GM12872 (cell line): ENCODE results near the gene DRG1.

Source experiments
- TF ChIP-seq, protein P1 (sequence below): IDR thresholded peaks from 3 replicates; pipeline ENCODE4 v1.5.1; 2011; ENCODE audit warnings: low read depth, mild to moderate bottlenecking, low read length, moderate library complexity; ENCODE audit not compliant: insufficient read depth

DRG1 gene

DNA sequence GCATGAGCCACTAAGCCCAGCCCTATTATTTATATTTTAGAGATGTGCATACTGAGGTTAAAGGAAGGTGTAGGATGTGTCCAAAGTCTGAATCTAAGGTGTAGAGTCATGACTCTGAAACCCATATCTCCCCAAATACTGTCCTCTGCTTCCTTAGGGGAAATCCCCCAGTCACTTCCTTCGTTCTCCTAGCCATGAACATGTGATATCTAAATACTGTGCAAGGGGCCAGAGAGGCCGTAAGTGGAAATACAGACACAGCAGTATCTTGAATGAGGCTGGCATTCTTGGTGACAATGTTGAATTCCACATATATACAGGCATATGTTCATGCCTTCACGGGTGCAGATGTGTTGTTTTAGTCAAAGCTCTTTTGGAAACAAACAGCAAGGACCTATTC lies 32.0 kb upstream of the DRG1 start:
- TF ChIP-seq, protein P1, sequence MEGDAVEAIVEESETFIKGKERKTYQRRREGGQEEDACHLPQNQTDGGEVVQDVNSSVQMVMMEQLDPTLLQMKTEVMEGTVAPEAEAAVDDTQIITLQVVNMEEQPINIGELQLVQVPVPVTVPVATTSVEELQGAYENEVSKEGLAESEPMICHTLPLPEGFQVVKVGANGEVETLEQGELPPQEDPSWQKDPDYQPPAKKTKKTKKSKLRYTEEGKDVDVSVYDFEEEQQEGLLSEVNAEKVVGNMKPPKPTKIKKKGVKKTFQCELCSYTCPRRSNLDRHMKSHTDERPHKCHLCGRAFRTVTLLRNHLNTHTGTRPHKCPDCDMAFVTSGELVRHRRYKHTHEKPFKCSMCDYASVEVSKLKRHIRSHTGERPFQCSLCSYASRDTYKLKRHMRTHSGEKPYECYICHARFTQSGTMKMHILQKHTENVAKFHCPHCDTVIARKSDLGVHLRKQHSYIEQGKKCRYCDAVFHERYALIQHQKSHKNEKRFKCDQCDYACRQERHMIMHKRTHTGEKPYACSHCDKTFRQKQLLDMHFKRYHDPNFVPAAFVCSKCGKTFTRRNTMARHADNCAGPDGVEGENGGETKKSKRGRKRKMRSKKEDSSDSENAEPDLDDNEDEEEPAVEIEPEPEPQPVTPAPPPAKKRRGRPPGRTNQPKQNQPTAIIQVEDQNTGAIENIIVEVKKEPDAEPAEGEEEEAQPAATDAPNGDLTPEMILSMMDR: no peak

DNA sequence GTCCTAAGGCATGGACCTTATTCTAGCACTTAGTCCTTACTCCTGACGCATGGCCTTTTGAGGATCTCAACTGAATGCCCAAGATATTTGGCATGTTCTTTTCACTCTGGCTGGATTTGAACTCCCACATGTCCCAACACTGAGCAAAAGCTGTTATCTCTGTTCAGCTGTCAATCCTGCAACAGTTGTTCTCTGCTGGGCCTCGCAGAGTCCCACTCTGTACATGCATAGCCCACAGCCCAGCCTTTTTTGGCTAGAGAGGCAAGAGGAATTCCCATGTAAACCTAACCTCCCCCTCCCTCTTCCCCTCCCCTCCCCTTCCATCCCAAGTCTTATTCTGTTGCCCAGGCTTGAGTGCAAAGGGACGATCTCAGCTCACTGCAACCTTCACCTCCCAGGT lies 21.8 kb upstream of the DRG1 start:
- TF ChIP-seq, protein P1: no peak

DNA sequence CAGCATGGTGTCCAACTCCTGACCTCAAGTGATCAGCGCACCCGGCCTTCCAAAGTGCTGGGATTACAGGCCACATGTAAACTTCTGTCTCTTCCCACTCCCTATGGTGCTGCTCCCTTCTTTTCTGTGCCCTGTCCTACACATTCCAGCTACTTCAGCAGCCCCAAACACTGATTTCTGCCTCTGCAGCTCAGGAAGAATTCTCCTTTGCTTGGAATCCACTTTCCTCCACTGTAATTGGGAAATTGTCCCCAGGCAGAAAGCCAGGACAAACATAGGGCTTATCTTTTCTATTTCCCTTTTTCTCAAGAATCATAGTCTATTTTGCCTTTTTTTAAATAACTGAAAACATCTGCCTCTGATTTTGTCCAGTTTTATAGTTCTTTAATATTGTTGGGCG lies 21.3 kb upstream of the DRG1 start:
- TF ChIP-seq, protein P1: no peak

DNA sequence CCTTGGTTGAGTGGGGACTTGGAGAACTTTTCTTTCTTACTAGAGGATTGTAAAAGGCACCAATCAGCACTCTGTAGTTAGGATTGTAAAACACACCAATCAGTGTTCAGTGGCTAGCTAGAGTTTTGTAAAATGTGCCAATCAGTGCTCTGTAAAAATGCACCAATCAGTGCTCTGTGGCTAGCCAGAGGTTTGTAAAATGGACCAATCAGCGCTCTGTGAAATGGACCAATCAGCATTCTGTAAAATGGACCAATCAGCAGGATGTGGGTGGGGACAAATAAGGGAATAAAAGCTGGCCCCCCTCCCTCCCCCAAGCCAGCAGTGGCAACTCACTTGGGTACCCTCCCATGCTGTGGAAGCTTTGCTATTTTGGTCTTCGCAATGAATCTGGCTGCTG lies 5.5 kb upstream of the DRG1 start:
- TF ChIP-seq, protein P1: no peak

DNA sequence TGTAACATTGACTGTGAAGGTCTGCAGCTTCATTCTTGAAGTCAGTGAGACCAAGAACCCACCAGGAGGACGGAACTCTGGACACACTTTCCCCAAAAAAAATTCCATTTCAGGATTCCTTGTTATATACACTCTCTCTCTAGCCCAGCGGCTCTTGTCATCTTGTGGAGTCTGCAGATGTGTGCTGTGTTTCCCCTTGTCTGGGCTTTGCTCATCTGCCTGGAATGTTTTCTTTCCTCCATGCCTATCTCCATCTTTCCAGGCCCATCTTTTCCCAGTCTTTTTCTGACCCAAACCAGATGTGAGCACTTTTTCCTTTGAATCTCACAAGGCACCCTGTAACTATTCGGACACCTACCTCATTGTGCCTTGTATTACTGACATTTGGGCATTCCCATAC lies 5.1 kb upstream of the DRG1 start:
- TF ChIP-seq, protein P1: no peak

DNA sequence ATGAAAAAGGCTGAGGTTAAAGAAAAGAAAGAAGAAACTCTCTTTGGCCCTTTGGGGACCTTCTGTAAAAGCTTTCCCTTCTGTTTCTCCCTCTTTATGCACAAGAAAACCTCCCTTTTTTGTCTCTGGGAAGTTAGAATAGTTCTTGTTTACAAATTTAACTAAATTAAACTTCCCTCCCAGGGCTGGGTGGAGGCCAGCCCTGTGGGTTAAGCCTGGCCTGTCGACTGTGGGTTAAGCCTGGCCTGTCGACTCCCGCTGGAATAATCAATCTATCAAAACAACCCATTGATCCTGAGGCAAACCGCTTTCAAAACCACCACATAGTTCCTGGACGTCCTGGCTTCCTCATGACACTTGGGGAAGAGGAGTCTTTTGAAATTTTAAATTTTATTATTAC lies 1.2 kb upstream of the DRG1 start:
- TF ChIP-seq, protein P1: no peak

DNA sequence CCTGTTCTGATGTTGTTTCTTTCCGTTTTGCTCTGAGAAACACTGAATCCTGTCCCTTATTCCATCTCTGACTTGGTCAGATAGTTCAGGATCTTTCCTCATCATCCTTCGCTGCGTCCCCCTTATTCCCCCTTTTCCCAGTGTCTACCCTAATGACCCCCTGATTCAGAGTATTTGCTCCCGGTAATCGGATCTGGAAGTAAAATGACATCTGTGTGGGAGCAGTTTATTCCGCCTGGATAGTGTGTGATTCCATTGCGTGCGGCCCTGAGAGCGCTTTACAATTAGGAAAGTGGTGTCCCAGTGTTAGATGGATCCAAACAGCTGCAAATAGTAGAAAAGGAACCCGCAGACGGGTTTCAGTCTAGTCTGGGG lies 606 bp downstream of the DRG1 start:
- TF ChIP-seq, protein P1: no peak

DNA sequence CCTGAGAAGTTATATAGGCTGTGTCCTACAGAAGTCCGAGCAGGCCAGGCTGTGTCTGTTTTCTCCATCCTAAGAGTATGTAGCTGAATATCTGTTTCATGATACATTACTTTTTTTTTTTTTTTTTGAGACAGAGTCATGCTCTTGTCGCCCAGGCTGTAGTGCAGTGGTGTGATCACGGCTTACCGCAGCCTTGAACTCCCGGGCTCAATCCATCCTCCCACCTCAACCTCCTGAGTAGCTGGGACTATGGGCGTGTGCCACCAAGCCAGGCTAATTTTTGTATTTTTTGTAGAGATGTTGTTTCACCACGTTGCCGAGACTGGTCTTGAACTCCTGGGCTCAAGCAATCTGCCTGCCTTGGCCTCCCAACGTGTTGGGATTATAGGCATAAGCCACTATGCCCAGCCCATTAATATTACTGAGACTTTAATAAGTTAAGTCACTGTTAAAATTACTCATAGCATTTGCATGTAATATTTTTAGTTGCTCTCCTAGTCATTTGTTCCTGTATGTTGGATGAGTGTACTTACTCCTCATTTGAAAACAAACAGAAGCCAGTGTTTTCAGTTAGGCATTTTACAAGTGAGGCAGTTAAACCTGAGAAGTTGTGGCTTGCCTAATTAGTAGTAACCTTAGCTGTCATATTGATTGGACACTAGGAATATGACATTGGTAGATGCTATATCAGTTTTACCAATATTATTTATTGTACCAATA lies 26.1 kb downstream of the DRG1 start:
- TF ChIP-seq, protein P1: no peak
